IMR-90 (cell line): ENCODE data around the gene CCKAR. TPM values are rescaled to one million over a fixed set of nuclear protein-coding genes. Genes with fewer than 3 reads are reported as not detected.

Experiments
- ATAC-seq: fragments of 200-7000 bp; cut with Tn5 transposase; 2 replicates; pipeline ENCODE4 v1.9.1; 2020; ENCODE audit warnings: low read depth, mild to moderate bottlenecking, moderate library complexity
- BruUV-seq: library from RNA; stranded (reverse); fragments of 400-500 nt; replicated peaks from 2 replicates; lab custom pipeline; 2021; lab: Mats Ljungman, UMichigan
- CTCF ChIA-PET: fragments of 300-600 bp; formaldehyde crosslinking; extraction: SDS; loops from one replicate; lab custom pipeline; 2021; ENCODE audit warnings: antibody characterized with exemption; lab: Yijun Ruan, JAX
- POLR2A ChIA-PET: fragments of 300-600 bp; sonication (Branson Sonifier 250); formaldehyde crosslinking; loops from one replicate; lab custom pipeline; 2022; ENCODE audit warnings: antibody characterized with exemption; ENCODE audit not compliant: unreplicated experiment; lab: Charles Lee
- DNase-seq: peaks from one replicate; pipeline ENCODE4 v3.0.0; 2013
- H2AFZ ChIP-seq: replicated peaks from 2 replicates; pipeline ENCODE3; 2013; ENCODE audit warnings: low read length, mild to moderate bottlenecking; ENCODE audit not compliant: poor library complexity
- H2AK5ac ChIP-seq: 2 replicates; pipeline ENCODE4 v1.6.1; 2013; ENCODE audit warnings: low read depth, low read length, inconsistent platforms
- H2AK9ac ChIP-seq: replicated peaks from 2 replicates; pipeline ENCODE3; 2013; ENCODE audit warnings: mild to moderate bottlenecking, low read depth, low read length, moderate library complexity; ENCODE audit not compliant: poor library complexity
- H2BK120ac ChIP-seq: 2 replicates; pipeline ENCODE4 v1.6.1; 2013; ENCODE audit warnings: low read depth, low read length, inconsistent platforms
- H2BK15ac ChIP-seq: 3 replicates; pipeline ENCODE4 v1.6.1; 2013; ENCODE audit warnings: low read depth, low read length, inconsistent platforms
- H2BK20ac ChIP-seq: 2 replicates; pipeline ENCODE4 v1.6.1; 2013; ENCODE audit warnings: low read depth, mild to moderate bottlenecking, inconsistent platforms, low read length, moderate library complexity
- H2BK5ac ChIP-seq: 2 replicates; pipeline ENCODE4 v1.6.1; 2013; ENCODE audit warnings: mild to moderate bottlenecking, low read depth, low read length, inconsistent platforms; ENCODE audit not compliant: poor library complexity, severe bottlenecking
- H3K14ac ChIP-seq: replicated peaks from 2 replicates; pipeline ENCODE4 v1.6.1; 2013; ENCODE audit warnings: low read depth, low read length, inconsistent platforms
- H3K18ac ChIP-seq: 2 replicates; pipeline ENCODE4 v1.6.1; 2013; ENCODE audit warnings: low read depth, low read length, control low read depth
- H3K23ac ChIP-seq: 2 replicates; pipeline ENCODE4 v1.6.1; 2013; ENCODE audit warnings: low read depth, low read length, inconsistent platforms
- H3K27ac ChIP-seq: 2 replicates; pipeline ENCODE4 v1.5.1; 2013; ENCODE audit warnings: mild to moderate bottlenecking, control low read depth, low read length; ENCODE audit not compliant: insufficient read depth
- H3K27me3 ChIP-seq: 2 replicates; pipeline ENCODE4 v1.6.1; 2013; ENCODE audit warnings: low read length; ENCODE audit not compliant: control insufficient read depth, insufficient read depth
- H3K36me3 ChIP-seq: 2 replicates; pipeline ENCODE4 v1.6.1; 2013; ENCODE audit warnings: low read length, mixed read lengths; ENCODE audit not compliant: control insufficient read depth, insufficient read depth
- H3K4ac ChIP-seq: 2 replicates; pipeline ENCODE4 v1.6.1; 2013; ENCODE audit warnings: low read depth, low read length, inconsistent platforms
- H3K4me1 ChIP-seq: 2 replicates; pipeline ENCODE4 v1.6.1; 2013; ENCODE audit warnings: low read length, mixed read lengths; ENCODE audit not compliant: control insufficient read depth, insufficient read depth
- H3K4me2 ChIP-seq: 2 replicates; pipeline ENCODE4 v1.6.1; 2013; ENCODE audit warnings: low read depth, mild to moderate bottlenecking, control low read depth, low read length, moderate library complexity
- H3K4me3 ChIP-seq: 2 replicates; pipeline ENCODE4 v1.5.1; 2013; ENCODE audit warnings: low read depth, mild to moderate bottlenecking, control low read depth, low read length, moderate library complexity; ENCODE audit not compliant: insufficient read depth
- H3K56ac ChIP-seq: 2 replicates; pipeline ENCODE4 v1.6.1; 2013; ENCODE audit warnings: low read length, inconsistent platforms; ENCODE audit not compliant: insufficient read depth; ENCODE audit errors: extremely low read depth
- H3K79me1 ChIP-seq, 2 experiments: 2 replicates each; pipeline ENCODE4 v1.6.1; 2013; ENCODE audit warnings: low read length in 2 of 2, inconsistent platforms in 1 of 2, low read depth in 1 of 2
- H3K9ac ChIP-seq: 2 replicates; pipeline ENCODE4 v1.6.1; 2013; ENCODE audit warnings: low read depth, low read length, control low read depth
- H3K9me1 ChIP-seq: 2 replicates; pipeline ENCODE4 v1.6.1; 2013; ENCODE audit warnings: low read length, inconsistent platforms; ENCODE audit not compliant: insufficient read depth
- H3K9me3 ChIP-seq: 2 replicates; pipeline ENCODE4 v1.6.1; 2013; ENCODE audit warnings: low read length; ENCODE audit not compliant: control insufficient read depth, insufficient read depth
- H4K20me1 ChIP-seq: 2 replicates; pipeline ENCODE4 v1.6.1; 2013; ENCODE audit warnings: low read length, inconsistent platforms; ENCODE audit not compliant: insufficient read depth
- H4K5ac ChIP-seq: 2 replicates; pipeline ENCODE4 v1.6.1; 2013; ENCODE audit warnings: mild to moderate bottlenecking, low read depth, low read length, control low read depth
- H4K8ac ChIP-seq, 2 experiments: 2 replicates each; pipeline ENCODE4 v1.6.1; 2013; ENCODE audit warnings: low read depth in 2 of 2, low read length in 2 of 2, control low read depth in 1 of 2, inconsistent platforms in 1 of 2
- H4K91ac ChIP-seq: 2 replicates; pipeline ENCODE4 v1.6.1; 2013; ENCODE audit warnings: low read depth, low read length, inconsistent platforms; ENCODE audit not compliant: insufficient read depth
- CTCF ChIP-seq: conservative IDR thresholded peaks from 2 replicates; pipeline ENCODE4 v1.5.1; 2012; ENCODE audit warnings: mild to moderate bottlenecking, low read depth, low read length, improper control_type of control experiment
- NFE2L2 ChIP-seq: fragments of 150-350 bp; IDR thresholded peaks from 2 replicates; pipeline ENCODE4 v1.6.1; 2016; ENCODE audit warnings: low read depth, mild to moderate bottlenecking, low read length
- WGBS, 2 experiments: methylation state at CpG; one replicate each; pipeline versions ENCODE4 v1.1.5 to v1.1.7; 2013; ENCODE audit warnings: missing lambda C conversion rate in 2 of 2; ENCODE audit not compliant: insufficient read length in 1 of 2; ENCODE audit errors: extremely low coverage in 2 of 2; 5-methylcytosine and 5-hydroxymethylcytosine counted together
- dilution Hi-C: fragments of 300-500 bp; cut with HindIII; formaldehyde crosslinking; loops from one replicate; pipeline ENCODE4 v1.14.3; 2018; ENCODE audit warnings: low sequenced_read_pairs; ENCODE audit not compliant: unreplicated experiment
- in situ Hi-C: fragments of 300-500 bp; cut with MboI; formaldehyde crosslinking; loops from 3 replicates; pipeline ENCODE4 v1.14.3; 2019; ENCODE audit warnings: low sequenced_read_pairs, inconsistent platforms, mixed read lengths
- intact Hi-C: fragments of 100-400 bp; cut with micrococcal nuclease; formaldehyde crosslinking; loops from 2 replicates; pipeline ENCODE4 v1.10.0; 2022
- polyA plus RNA-seq, 3 experiments: library from polyadenylated mRNA; depleted of rRNA; stranded (reverse); fragments of >200 nt; gene quantifications; 2 replicates each; pipeline ENCODE4 v1.2.3, GENCODE V29; 2012; ENCODE audit warnings: low replicate concordance in 1 of 3
- total RNA-seq: library from RNA; depleted of rRNA; stranded (reverse); fragments of >200 nt; gene quantifications from 2 replicates; pipeline ENCODE4 v1.2.3, GENCODE V29; 2012

CCKAR gene
- total and polyA plus RNA-seq, 2 of the 4 experiments (the other 2 are of a cell fraction): not detected

DNA sequence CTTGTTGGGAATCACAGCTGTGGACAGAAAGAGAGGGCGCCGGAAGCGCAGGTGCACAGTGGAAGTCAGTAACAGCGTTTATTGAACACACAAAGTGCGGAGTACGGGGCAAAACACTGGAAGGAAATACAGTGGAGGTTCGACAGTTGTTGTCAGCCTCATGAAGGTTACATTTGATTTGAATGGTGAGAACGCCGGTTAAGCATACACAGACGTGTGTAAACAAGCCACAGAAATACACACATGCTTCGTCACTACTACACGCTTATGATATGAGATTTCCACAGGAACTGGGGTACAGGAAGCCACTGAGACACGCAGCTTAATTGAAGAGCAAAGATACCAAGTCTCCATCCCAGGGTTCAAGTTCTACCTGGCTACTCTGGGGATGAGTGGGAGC, 12.0 kb downstream of the CCKAR start:
- Histone ChIP-seq H3K27ac (no peak overlapping the region), H4K20me1 (no peaks in the 10 kb centered on the region), H2AK9ac (no peak overlapping the region), H3K18ac (no peak overlapping the region), H3K4me3 (no peak overlapping the region), H3K14ac (no peak overlapping the region), H4K5ac (no peak overlapping the region), H3K79me1 (no peaks in the 10 kb centered on the region), H3K23ac (no peak overlapping the region), H3K4me2 (no peak overlapping the region), H4K91ac (no peak overlapping the region), H3K4me1 (no peaks in the 10 kb centered on the region), H2BK15ac (no peak overlapping the region), H3K36me3 (no peaks in the 10 kb centered on the region), H2BK5ac (no peak overlapping the region), H2AFZ (peak overlapping the region; percentile 2), H2BK120ac (no peak overlapping the region), H3K27me3 (peaks cover 5% of the 10 kb centered on the region; the same call in 1 of the 2 replicates), H2AK5ac (no peak overlapping the region), H4K8ac (no peak overlapping the region), H3K9ac (no peak overlapping the region), H3K4ac (no peak overlapping the region), H3K9me3 (no peaks in the 10 kb centered on the region), H3K56ac (no peak overlapping the region), H3K9me1 (no peaks in the 10 kb centered on the region), H2BK20ac (0 out of 2 replicates have a peak overlapping the region, but pooled peaks have one; percentile 6)
- no peak for DNase-seq
- ChIA-PET CTCF (no interaction called here), POLR2A (no interaction called here)
- intact Hi-C loops: no loop called here
- ATAC-seq: no peak
- in situ Hi-C loops: no loop called here
- 94% methylated on average over 3 of the region's 13 CpGs; no CpG with 5 or more reads in 1 of the 2 experiments for WGBS, 2 experiments
- dilution Hi-C loops: no loop called here
- TF ChIP-seq NFE2L2 (no peak), CTCF (no peak)
- BruUV-seq: no TSS peak
